PFSK-1 (cell line): ENCODE measurements around the gene ANKS4B.

ENCODE experiments used
- FOXP2 ChIP-seq: optimal IDR thresholded peaks from 2 replicates; pipeline ENCODE3; 2011; ENCODE audit warnings: borderline replicate concordance, control low read depth, inconsistent platforms; ENCODE audit not compliant: insufficient read depth; ENCODE audit errors: extremely low read length, extremely low read depth
- POLR2AphosphoS5 ChIP-seq: IDR thresholded peaks from 2 replicates; pipeline ENCODE4 v1.6.1; 2012; ENCODE audit warnings: low read depth, mild to moderate bottlenecking, control low read depth, low read length, moderate library complexity
- SIN3A ChIP-seq: IDR thresholded peaks from 2 replicates; pipeline ENCODE4 v1.6.1; 2012; ENCODE audit warnings: mild to moderate bottlenecking, low read length, moderate library complexity, borderline replicate concordance; ENCODE audit not compliant: insufficient read depth
- TAF1 ChIP-seq: IDR thresholded peaks from 2 replicates; pipeline ENCODE4 v1.6.1; 2012; ENCODE audit warnings: low read length, control low read depth, borderline replicate concordance; ENCODE audit not compliant: insufficient read depth
- TF ChIP-seq, protein P1 (sequence below), 2 experiments: IDR thresholded peaks; 2 replicates each; pipeline versions ENCODE4 v1.6.1 to v1.8.0; 2011 to 2012; ENCODE audit warnings: low read depth in 2 of 2, low read length in 2 of 2, control low read depth in 1 of 2, inconsistent platforms in 1 of 2, mild to moderate bottlenecking in 1 of 2, moderate library complexity in 1 of 2; ENCODE audit not compliant: insufficient read depth in 1 of 2

DNA sequence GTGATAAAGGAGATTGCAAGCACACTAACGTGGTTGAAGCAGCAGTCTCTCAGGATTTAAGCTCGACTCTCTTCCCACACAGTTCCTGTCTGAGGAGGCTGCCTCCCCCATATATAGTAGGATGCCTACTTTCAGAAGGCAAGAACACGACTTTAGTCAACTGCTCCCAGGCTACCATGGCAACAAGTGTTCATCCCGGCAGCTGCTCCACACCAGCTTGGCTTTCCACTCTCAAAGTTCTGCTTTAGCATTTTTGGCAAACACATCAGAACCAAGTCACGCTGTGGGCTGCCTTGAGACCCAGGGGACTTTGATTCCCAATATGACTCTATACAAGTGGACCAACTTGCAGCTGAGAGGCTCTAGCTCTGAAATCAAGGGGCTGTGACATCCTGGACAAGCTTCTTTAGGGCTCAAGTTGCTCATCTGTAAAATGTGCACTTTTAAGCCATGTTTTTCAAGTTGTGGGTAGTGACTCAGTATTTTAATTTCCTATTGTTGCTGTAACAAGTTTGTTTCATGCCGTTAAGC, 38.7 kb upstream of the ANKS4B start:
- no peak for TF ChIP-seq POLR2AphosphoS5
- TF ChIP-seq TAF1: no peak
- TF ChIP-seq, protein P1, sequence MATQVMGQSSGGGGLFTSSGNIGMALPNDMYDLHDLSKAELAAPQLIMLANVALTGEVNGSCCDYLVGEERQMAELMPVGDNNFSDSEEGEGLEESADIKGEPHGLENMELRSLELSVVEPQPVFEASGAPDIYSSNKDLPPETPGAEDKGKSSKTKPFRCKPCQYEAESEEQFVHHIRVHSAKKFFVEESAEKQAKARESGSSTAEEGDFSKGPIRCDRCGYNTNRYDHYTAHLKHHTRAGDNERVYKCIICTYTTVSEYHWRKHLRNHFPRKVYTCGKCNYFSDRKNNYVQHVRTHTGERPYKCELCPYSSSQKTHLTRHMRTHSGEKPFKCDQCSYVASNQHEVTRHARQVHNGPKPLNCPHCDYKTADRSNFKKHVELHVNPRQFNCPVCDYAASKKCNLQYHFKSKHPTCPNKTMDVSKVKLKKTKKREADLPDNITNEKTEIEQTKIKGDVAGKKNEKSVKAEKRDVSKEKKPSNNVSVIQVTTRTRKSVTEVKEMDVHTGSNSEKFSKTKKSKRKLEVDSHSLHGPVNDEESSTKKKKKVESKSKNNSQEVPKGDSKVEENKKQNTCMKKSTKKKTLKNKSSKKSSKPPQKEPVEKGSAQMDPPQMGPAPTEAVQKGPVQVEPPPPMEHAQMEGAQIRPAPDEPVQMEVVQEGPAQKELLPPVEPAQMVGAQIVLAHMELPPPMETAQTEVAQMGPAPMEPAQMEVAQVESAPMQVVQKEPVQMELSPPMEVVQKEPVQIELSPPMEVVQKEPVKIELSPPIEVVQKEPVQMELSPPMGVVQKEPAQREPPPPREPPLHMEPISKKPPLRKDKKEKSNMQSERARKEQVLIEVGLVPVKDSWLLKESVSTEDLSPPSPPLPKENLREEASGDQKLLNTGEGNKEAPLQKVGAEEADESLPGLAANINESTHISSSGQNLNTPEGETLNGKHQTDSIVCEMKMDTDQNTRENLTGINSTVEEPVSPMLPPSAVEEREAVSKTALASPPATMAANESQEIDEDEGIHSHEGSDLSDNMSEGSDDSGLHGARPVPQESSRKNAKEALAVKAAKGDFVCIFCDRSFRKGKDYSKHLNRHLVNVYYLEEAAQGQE (IDR thresholded peaks at IDR 0.05; ENCODE audit: insufficient read depth in 1 of 2, low read depth in 2 of 2, low read length in 2 of 2): no peak
- TF ChIP-seq SIN3A: no peak
- no peak for TF ChIP-seq FOXP2
